ENCODE data around the gene OR51B4. TPM values are rescaled to one million over a fixed set of nuclear protein-coding genes. Genes with fewer than 3 reads are reported as not detected.
"Not testable (repeated sequence)": the region's sequence is repeated elsewhere in the genome, so short reads cannot be mapped to it uniquely, and the experiment has no call there.

OR51B4 gene
- total RNA-seq, 4 donors from 2014 or later = not detected

DNA sequence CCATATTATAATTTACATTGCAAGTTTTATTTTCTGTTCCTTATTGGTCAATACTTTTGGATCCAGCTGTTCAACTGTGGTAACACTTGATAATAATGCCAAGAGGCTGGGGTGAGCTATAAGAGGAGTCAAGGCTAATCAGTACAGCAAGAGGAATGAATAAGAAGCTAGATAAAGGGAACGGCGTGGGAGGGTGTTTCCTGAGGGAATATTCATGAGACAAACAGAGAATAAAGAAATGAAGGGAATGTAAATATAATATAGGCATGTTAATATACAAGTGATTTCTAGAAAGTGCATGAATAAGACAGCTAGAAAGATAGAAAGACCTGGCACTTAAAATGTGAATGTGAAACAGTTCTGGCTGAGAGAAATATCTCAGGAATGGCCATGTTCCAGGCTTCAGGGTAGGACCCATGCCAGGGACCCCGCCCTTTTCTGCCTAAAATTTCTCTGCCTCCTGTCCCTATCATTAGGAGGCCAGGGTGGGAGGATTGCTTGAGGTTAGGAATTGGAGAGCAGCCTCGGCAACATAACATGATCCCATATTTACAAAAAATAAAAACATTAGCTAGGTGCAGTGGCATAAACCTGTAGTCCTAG is 3.9 kb downstream of the OR51B4 start:
- no peak overlapping the region for H3K27ac ChIP-seq (replicated peaks in 1 of 4)
- intact Hi-C loops (cut with DNase I) = no loop called here
- TF ChIP-seq EP300 (IDR thresholded peaks at IDR 0.05) = no peak
- DNase-seq (ENCODE audit: extremely low spot score) = no peak
- WGBS = 61% methylated on average over 4 of the region's 4 CpGs
- H3K4me1 ChIP-seq = no peaks in the 10 kb centered on the region
- H3K36me3 ChIP-seq = no peaks in the 10 kb centered on the region
- no peaks in the 10 kb centered on the region for H3K9me3 ChIP-seq
- H3K4me3 ChIP-seq = no peak overlapping the region
- no peaks in the 10 kb centered on the region for H3K27me3 ChIP-seq

DNA sequence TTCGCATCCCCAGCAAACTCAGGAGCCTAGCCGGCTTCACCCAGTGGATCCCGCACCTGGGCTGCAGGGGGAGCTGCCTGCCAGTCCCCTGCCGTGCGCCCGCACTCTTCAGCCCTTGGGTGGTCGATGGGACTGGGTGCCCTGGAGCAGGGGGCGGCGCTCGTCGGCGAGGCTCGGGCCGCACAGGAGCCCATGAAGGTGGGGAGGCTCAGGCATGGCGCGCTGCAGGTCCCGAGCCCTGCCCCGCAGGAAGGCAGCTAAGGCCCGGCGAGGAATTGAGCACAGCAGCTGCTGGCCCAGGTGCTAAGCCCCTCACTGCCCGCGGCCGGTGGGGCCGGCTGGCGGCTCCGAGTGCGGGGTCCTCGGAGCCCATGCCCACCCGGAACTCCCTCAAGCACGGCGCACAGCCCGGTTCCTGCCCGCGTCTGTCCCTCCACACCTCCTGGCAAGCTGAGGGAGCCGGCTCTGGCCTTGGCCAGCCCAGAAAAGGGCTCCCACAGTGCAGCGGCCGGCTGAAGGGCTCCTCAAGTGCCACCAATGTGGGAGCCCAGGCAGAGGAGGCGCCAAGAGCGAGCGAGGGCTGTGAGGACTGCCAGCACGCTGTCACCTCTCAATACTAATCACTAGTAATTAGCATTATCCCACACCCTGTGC is 7.3 kb downstream of the OR51B4 start:
- H3K36me3 ChIP-seq; H3K27ac ChIP-seq (replicated peaks in 1 of 4); H3K27me3 ChIP-seq; intact Hi-C loops (cut with DNase I); H3K4me1 ChIP-seq; H3K9me3 ChIP-seq; H3K4me3 ChIP-seq; DNase-seq (ENCODE audit: extremely low spot score): not testable (repeated sequence)
- 69% methylated on average over 16 of the region's 41 CpGs for WGBS

DNA sequence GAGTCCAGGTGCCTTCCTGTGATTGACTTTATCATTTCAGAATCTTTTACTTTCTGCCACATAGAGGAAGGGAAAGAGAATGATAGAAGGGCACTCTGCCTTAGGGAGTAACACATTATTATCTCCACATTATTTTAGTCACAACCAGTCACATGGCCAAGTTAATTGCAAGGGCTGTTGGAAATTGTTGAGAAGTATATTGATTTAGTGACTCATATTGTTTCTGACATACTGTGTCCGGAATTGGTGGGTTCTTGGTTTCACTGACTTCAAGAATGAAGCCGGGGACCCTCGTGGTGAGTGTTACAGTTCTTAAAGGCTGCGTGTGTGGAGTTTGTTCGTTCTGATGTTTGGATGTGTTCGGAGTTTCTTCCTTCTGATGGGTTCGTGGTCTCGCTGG is 8.7 kb downstream of the OR51B4 start:
- Histone ChIP-seq H3K27me3 (no peaks in the 10 kb centered on the region), H3K27ac (replicated peaks in 1 of 4) (no peak overlapping the region), H3K4me3 (no peak overlapping the region), H3K36me3 (no peaks in the 10 kb centered on the region), H3K4me1 (no peaks in the 10 kb centered on the region), H3K9me3 (no peaks in the 10 kb centered on the region)
- TF ChIP-seq, protein P1, sequence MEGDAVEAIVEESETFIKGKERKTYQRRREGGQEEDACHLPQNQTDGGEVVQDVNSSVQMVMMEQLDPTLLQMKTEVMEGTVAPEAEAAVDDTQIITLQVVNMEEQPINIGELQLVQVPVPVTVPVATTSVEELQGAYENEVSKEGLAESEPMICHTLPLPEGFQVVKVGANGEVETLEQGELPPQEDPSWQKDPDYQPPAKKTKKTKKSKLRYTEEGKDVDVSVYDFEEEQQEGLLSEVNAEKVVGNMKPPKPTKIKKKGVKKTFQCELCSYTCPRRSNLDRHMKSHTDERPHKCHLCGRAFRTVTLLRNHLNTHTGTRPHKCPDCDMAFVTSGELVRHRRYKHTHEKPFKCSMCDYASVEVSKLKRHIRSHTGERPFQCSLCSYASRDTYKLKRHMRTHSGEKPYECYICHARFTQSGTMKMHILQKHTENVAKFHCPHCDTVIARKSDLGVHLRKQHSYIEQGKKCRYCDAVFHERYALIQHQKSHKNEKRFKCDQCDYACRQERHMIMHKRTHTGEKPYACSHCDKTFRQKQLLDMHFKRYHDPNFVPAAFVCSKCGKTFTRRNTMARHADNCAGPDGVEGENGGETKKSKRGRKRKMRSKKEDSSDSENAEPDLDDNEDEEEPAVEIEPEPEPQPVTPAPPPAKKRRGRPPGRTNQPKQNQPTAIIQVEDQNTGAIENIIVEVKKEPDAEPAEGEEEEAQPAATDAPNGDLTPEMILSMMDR (IDR thresholded peaks at IDR 0.05) = no peak
- TF ChIP-seq POLR2AphosphoS5 (IDR thresholded peaks at IDR 0.05) = no peak
- TF ChIP-seq POLR2A (IDR thresholded peaks at IDR 0.05; ENCODE audit: low read depth) = no peak
- no peak for TF ChIP-seq EP300 (IDR thresholded peaks at IDR 0.05)
- DNase-seq (ENCODE audit: extremely low spot score) = no peak
- intact Hi-C loops (cut with DNase I) = no loop called here
- WGBS = 89% methylated on average over 8 of the region's 8 CpGs

DNA sequence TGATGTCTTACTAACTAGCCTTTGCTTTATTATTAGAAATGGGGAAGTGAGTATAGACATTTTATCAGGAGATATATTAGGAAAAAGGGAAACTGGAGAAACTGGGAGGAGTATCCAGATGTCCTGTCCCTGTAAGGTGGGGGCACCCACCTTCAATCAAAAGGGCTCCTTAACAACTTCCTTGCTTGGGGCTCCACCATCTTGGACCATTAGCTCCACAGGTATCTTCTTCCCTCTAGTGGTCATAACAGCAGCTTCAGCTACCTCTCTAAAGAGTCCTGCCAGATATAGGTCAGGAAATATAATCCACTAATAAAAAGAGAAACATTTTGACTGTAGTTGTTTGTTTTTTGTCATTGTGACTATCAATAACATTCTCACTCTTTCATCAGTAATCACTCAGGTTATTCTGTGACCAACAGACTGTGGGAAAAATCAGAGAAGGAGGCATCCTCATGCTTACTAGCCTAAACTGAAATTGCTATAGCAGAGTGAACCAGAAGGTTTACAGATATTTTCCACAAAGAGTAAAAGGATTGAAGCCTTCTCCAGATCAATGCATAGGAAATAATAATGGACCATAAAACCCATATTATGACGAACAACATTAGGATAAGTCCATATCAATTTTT is 10.4 kb downstream of the OR51B4 start:
- WGBS = 93% methylated on average over 1 of the region's 1 CpG
- no peak for DNase-seq (ENCODE audit: extremely low spot score)
- TF ChIP-seq POLR2AphosphoS5 (IDR thresholded peaks at IDR 0.05) = no peak
- no peak for TF ChIP-seq EP300 (IDR thresholded peaks at IDR 0.05)
- TF ChIP-seq, protein P1 (IDR thresholded peaks at IDR 0.05) = peak in 1 of 3 experiments; percentile 29
- TF ChIP-seq POLR2A (IDR thresholded peaks at IDR 0.05; ENCODE audit: low read depth) = no peak
- no peaks in the 10 kb centered on the region for H3K36me3 ChIP-seq
- no peak overlapping the region for H3K4me3 ChIP-seq
- H3K27me3 ChIP-seq = no peaks in the 10 kb centered on the region
- H3K9me3 ChIP-seq = no peaks in the 10 kb centered on the region
- no peak overlapping the region for H3K27ac ChIP-seq (replicated peaks in 1 of 4)
- no peaks in the 10 kb centered on the region for H3K4me1 ChIP-seq
- intact Hi-C loops (cut with DNase I) = no loop called here

DNA sequence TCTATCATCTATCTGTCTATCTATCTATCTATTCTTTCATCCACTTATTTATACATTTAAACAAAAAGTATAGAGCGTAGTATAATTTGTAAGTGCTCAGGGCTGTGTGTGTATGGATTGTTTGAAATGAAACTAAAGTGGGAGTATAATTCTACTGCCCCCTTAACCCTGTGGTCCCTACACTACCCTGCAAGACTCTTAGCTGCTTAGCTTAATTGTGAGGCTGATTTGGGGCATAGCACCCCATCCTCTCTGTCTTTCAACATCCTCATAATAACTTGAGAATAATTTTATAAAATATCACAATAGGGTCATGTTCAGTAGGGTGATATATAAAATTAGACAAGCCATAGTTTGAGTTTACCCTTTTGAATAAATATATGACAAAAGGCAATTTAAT is 11.6 kb downstream of the OR51B4 start:
- no peak for DNase-seq (ENCODE audit: extremely low spot score)
- intact Hi-C loops (cut with DNase I) = no loop called here
- Histone ChIP-seq H3K4me3 (no peak overlapping the region), H3K27ac (replicated peaks in 1 of 4) (no peak overlapping the region), H3K9me3 (no peaks in the 10 kb centered on the region), H3K4me1 (no peaks in the 10 kb centered on the region), H3K36me3 (no peaks in the 10 kb centered on the region), H3K27me3 (no peaks in the 10 kb centered on the region)
- TF ChIP-seq POLR2AphosphoS5 (IDR thresholded peaks at IDR 0.05) (no peak), EP300 (IDR thresholded peaks at IDR 0.05) (no peak), POLR2A (IDR thresholded peaks at IDR 0.05; ENCODE audit: low read depth) (no peak)
- TF ChIP-seq, protein P1 (IDR thresholded peaks at IDR 0.05) = no peak
- WGBS = 94% methylated on average over 1 of the region's 1 CpG
